ENCODE data around the gene PRKG1.
"Not testable (repeated sequence)": the region's sequence is repeated elsewhere in the genome, so short reads cannot be mapped to it uniquely, and the experiment has no call there.

PRKG1 gene

GRCh38 chr10:52019077-52019555 lies 944.8 kb downstream of the PRKG1 start:
- Mint-ChIP-seq H3K36me3 (no peaks in the 10 kb centered on the region), H3K9me3 (ENCODE audit: low read depth) (peaks cover 4% of the 10 kb centered on the region), H3K4me3 (no peak overlapping the region), H3K27ac (no peak overlapping the region), H3K4me1 (ENCODE audit: low read depth) (no peaks in the 10 kb centered on the region), H3K27me3 (no peaks in the 10 kb centered on the region)

DNA sequence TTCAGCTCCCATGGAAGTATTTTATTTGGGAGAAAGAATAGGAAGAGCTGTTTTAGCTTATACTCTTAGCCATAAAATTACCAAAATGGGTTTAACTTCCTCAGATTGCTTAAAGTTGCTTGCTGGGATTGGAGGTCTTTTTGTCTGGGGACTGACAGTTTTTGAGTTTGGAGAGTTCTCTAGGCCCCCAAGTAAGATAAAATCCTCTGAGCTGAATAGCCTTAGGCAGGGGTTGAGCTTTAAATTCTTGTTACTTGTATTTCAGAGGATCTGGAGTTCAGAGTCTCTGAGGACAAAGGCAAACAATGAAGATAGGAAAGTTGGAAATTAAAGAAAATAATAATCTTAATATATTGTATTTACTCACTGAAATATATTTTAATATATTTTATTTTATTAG lies 945.4 kb downstream of the PRKG1 start:
- H3K27ac Mint-ChIP-seq = no peak overlapping the region
- H3K9me3 Mint-ChIP-seq (ENCODE audit: low read depth) = peaks cover 4% of the 10 kb centered on the region
- no peaks in the 10 kb centered on the region for H3K27me3 Mint-ChIP-seq
- H3K4me3 Mint-ChIP-seq = no peak overlapping the region
- no peaks in the 10 kb centered on the region for H3K36me3 Mint-ChIP-seq
- H3K4me1 Mint-ChIP-seq (ENCODE audit: low read depth) = no peaks in the 10 kb centered on the region

- no peak overlapping the region for H3K27ac Mint-ChIP-seq
- H3K4me3 Mint-ChIP-seq = no peak overlapping the region
- no peaks in the 10 kb centered on the region for H3K27me3 Mint-ChIP-seq
- no peaks in the 10 kb centered on the region for H3K4me1 Mint-ChIP-seq (ENCODE audit: low read depth)
- peaks cover 4% of the 10 kb centered on the region for H3K9me3 Mint-ChIP-seq (ENCODE audit: low read depth)
- no peaks in the 10 kb centered on the region for H3K36me3 Mint-ChIP-seq
These were observed 945.9 kb downstream of the PRKG1 start for GRCh38 chr10:52020173-52020572.

DNA sequence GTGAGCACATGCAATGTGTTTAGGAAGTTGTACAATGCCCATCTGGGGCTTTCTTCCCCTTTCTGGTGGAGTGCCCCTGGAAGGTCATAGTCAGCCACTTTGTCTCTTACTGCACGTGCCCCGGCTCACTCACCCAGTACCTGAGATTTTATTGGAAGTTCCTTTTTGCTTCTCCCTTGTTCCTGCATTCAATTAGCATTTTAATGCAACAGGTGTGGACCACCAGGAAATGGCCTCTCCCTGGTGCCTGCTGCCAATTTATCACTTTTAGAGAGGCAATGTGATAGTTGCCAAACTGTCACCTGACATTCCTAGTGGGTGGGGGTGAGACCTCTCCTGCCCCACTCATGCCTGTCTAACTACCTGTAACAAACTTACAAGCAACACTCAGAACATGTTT lies 946.4 kb downstream of the PRKG1 start:
- Mint-ChIP-seq H3K27ac (no peak overlapping the region), H3K27me3 (no peaks in the 10 kb centered on the region), H3K4me3 (no peak overlapping the region), H3K4me1 (ENCODE audit: low read depth) (no peaks in the 10 kb centered on the region), H3K36me3 (no peaks in the 10 kb centered on the region), H3K9me3 (ENCODE audit: low read depth) (peaks cover 2% of the 10 kb centered on the region)

DNA sequence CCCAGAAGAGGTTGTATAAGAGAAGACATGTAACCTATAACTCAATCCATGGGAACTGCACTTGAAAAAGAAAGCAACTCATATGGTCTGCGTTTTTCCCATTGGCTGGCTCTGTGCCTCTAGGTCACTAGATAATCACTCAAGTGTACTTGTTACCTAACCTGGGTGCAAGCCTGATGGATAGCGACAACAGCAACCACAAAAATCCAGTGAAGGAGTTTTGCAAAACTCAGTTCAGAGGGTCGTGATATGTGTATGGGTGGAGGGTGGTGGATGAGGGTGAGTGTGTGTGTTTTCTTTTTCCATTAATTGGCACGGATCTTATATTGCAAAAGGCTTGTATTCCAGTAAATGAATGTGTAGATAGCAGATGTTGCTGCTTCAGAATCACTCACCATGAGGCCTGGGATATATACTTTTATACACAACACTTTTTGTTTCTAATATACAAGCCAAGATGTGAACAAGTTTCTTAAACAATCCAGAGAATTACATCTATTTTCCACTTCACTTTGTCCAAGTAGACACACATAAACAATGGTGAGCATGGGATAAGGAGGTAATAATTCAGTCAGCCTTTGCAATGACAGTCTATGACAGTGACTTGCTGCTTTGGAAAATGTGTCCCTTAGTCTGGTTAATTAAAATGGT lies 952.9 kb downstream of the PRKG1 start:
- no peaks in the 10 kb centered on the region for H3K4me1 Mint-ChIP-seq (ENCODE audit: low read depth)
- H3K4me3 Mint-ChIP-seq = no peak overlapping the region
- H3K36me3 Mint-ChIP-seq = no peaks in the 10 kb centered on the region
- H3K27ac Mint-ChIP-seq = no peak overlapping the region
- no peaks in the 10 kb centered on the region for H3K27me3 Mint-ChIP-seq
- no peaks in the 10 kb centered on the region for H3K9me3 Mint-ChIP-seq (ENCODE audit: low read depth)

GRCh38 chr10:52028523-52028858 lies 954.2 kb downstream of the PRKG1 start:
- H3K36me3 Mint-ChIP-seq = no peaks in the 10 kb centered on the region
- H3K4me1 Mint-ChIP-seq (ENCODE audit: low read depth) = no peaks in the 10 kb centered on the region
- H3K9me3 Mint-ChIP-seq (ENCODE audit: low read depth) = no peaks in the 10 kb centered on the region
- H3K27ac Mint-ChIP-seq = no peak overlapping the region
- H3K4me3 Mint-ChIP-seq = no peak overlapping the region
- H3K27me3 Mint-ChIP-seq = no peaks in the 10 kb centered on the region

GRCh38 chr10:52029628-52030027 lies 955.3 kb downstream of the PRKG1 start:
- Mint-ChIP-seq H3K27me3 (no peaks in the 10 kb centered on the region), H3K9me3 (ENCODE audit: low read depth) (no peaks in the 10 kb centered on the region), H3K36me3 (no peaks in the 10 kb centered on the region), H3K27ac (no peak overlapping the region), H3K4me3 (no peak overlapping the region), H3K4me1 (ENCODE audit: low read depth) (no peaks in the 10 kb centered on the region)

DNA sequence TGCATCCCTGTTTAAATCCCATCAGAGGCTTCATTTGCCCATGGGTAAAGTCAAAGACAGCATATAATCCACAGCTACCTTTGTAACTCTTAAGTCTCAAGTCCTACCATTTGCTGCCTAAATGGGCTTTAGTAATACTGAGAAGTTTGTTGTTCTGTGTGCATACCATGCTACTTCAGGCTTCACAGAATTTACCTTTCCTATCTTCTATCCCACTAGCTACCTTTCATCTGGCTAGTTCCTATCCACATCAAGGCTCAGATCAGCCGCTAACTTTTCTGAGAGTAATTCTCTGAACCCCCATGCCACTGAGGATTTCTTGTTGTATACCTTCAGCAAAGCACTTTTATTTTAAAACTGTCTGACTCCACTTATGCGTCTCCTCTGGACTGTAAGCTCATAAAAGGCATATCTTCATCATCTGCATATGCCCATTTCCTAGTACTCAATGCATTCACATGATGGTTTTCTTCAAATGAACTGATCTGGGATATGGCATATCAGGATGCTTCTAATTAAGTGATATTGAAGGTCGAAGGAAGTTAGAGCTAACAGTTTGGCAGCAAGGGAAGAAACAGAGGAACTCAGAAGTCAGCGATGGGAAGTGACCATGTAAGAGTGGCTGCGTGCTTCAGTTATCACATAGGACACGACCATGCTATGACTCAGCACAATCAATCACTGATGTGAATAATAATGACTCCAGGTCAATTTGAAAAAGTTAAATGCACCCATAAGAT lies 955.9 kb downstream of the PRKG1 start:
- H3K4me1 Mint-ChIP-seq (ENCODE audit: low read depth) = no peaks in the 10 kb centered on the region
- H3K4me3 Mint-ChIP-seq = no peak overlapping the region
- no peaks in the 10 kb centered on the region for H3K9me3 Mint-ChIP-seq (ENCODE audit: low read depth)
- H3K27me3 Mint-ChIP-seq = no peaks in the 10 kb centered on the region
- H3K27ac Mint-ChIP-seq = no peak overlapping the region
- H3K36me3 Mint-ChIP-seq = no peaks in the 10 kb centered on the region

DNA sequence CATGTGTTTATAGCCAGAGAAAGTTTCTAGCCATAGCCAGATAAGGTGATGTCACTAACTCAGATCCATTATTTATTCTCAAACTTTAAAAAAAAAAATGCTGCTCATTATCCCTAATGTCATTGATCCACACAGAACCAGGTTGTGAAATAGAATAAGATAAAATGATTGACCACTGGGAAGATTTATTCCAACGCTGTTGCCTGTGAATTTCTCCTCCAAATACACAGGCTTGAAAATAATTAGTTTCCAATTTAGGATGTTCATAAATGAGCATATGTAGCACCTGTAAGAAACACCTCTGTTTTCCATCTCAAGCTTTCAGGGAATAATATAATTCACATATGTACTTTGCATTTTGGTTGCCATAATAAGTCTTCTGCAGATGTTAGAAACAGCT lies 956.7 kb downstream of the PRKG1 start:
- Mint-ChIP-seq H3K4me1 (ENCODE audit: low read depth) (no peaks in the 10 kb centered on the region), H3K36me3 (no peaks in the 10 kb centered on the region), H3K27ac (no peak overlapping the region), H3K27me3 (no peaks in the 10 kb centered on the region), H3K4me3 (no peak overlapping the region), H3K9me3 (ENCODE audit: low read depth) (no peaks in the 10 kb centered on the region)

DNA sequence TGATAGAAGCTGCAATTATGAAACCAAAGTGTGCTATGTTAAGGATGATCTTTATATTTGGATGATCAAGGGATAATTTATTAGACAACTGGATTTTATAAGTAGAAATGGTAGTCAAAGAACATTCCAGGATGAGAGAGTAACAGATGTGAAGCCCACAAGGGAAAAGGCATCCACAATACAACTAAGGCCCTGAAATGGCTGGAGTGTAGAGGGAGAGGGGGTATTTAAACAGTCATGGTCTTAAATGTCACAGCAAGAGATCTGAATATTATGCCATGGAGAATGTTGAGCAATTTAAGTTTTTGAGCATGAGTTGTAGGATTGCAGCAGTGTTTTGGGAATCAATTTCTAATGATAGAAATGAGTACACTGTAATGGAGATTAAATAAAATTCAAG lies 957.5 kb downstream of the PRKG1 start:
- H3K9me3 Mint-ChIP-seq (ENCODE audit: low read depth) = no peaks in the 10 kb centered on the region
- H3K36me3 Mint-ChIP-seq = no peaks in the 10 kb centered on the region
- H3K27ac Mint-ChIP-seq = no peak overlapping the region
- H3K4me3 Mint-ChIP-seq = no peak overlapping the region
- H3K4me1 Mint-ChIP-seq (ENCODE audit: low read depth) = no peaks in the 10 kb centered on the region
- no peaks in the 10 kb centered on the region for H3K27me3 Mint-ChIP-seq

DNA sequence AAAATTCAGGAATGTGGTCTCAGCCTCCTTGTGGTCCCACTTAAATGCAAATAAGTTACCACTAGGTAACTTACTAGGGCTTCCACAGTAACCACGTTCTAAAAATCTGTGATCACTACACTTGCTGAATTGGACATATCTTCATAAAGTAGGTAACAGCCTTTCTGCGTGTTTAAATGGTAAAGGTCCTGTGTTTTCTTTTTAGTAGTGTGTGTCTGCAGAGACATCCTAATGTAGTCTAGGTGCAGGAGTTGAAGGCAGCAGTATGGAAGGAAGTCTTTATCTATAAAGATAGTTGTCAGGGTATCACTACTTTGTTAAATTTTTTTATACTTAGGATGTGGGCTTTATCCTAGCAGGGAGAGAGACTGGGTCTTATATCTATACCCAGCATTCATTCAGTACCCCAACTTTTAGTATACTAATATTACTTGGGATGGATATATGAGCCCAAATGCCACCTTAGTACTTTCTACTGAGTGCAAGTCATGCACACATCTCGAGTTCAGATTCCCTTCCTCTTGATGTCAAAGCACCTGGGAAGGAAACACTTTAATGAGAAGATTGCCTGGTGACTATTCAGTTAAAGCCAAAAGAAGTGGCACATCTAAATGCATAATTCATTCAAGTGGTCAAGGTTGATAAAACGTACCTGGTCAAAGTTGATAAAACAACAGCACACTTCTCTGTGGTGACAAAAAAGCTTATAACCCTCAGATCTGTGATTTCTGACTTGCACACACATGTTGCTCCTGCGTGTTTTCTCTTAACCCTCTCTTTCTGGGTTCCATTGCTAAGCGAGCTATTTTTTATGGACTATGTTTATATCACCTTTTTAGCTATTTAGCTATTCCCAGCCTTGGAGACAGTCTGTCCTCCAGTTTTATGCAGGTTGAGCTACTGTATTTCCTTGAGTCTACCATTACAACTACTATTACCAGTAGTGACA lies 958.7 kb downstream of the PRKG1 start:
- Mint-ChIP-seq H3K4me3 (no peak overlapping the region), H3K27me3 (no peaks in the 10 kb centered on the region), H3K27ac (no peak overlapping the region), H3K9me3 (ENCODE audit: low read depth) (no peaks in the 10 kb centered on the region), H3K36me3 (no peaks in the 10 kb centered on the region), H3K4me1 (ENCODE audit: low read depth) (no peaks in the 10 kb centered on the region)

GRCh38 chr10:52039002-52039793 lies 964.9 kb downstream of the PRKG1 start:
- not testable (repeated sequence) for H3K4me1 Mint-ChIP-seq (ENCODE audit: low read depth); H3K27ac Mint-ChIP-seq; H3K4me3 Mint-ChIP-seq; H3K9me3 Mint-ChIP-seq (ENCODE audit: low read depth); H3K27me3 Mint-ChIP-seq; H3K36me3 Mint-ChIP-seq

GRCh38 chr10:52040486-52040885 lies 966.2 kb downstream of the PRKG1 start:
- H3K27me3 Mint-ChIP-seq = no peaks in the 10 kb centered on the region
- no peak overlapping the region for H3K4me3 Mint-ChIP-seq
- no peaks in the 10 kb centered on the region for H3K9me3 Mint-ChIP-seq (ENCODE audit: low read depth)
- H3K4me1 Mint-ChIP-seq (ENCODE audit: low read depth) = no peaks in the 10 kb centered on the region
- H3K36me3 Mint-ChIP-seq = no peaks in the 10 kb centered on the region
- no peak overlapping the region for H3K27ac Mint-ChIP-seq

GRCh38 chr10:52043811-52044210 lies 969.5 kb downstream of the PRKG1 start:
- no peaks in the 10 kb centered on the region for H3K9me3 Mint-ChIP-seq (ENCODE audit: low read depth)
- no peak overlapping the region for H3K4me3 Mint-ChIP-seq
- no peaks in the 10 kb centered on the region for H3K27me3 Mint-ChIP-seq
- H3K27ac Mint-ChIP-seq = no peak overlapping the region
- no peaks in the 10 kb centered on the region for H3K36me3 Mint-ChIP-seq
- no peaks in the 10 kb centered on the region for H3K4me1 Mint-ChIP-seq (ENCODE audit: low read depth)
